ENCODE data around the gene MYBBP1A.

DNA sequence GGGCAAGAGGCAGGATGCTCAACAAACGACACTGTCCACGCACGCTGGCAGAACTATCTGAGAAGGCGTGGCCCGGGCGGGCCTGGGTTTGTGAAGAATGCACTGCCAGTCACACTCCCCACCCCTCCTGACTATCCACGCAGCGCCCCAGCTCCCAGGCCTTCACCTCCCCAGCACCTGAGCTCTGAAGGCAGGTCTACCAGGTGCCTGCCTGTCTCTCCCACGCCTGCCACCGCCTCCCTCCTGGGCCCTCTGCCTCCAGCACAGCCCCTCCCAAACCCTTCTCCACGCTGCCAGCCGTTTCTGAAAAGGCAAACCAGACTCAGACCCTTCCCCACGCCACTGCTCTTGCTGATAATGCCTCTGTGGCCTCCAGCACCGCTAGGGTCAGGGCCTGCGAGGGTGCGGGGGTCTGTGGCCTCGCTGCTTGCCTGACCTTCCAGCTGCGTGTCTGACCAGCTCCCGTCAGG, 11.6 kb downstream of the MYBBP1A start:
- TF ChIP-seq POLR2A (IDR thresholded peaks at IDR 0.05), result no peak
- TF ChIP-seq, protein P1, sequence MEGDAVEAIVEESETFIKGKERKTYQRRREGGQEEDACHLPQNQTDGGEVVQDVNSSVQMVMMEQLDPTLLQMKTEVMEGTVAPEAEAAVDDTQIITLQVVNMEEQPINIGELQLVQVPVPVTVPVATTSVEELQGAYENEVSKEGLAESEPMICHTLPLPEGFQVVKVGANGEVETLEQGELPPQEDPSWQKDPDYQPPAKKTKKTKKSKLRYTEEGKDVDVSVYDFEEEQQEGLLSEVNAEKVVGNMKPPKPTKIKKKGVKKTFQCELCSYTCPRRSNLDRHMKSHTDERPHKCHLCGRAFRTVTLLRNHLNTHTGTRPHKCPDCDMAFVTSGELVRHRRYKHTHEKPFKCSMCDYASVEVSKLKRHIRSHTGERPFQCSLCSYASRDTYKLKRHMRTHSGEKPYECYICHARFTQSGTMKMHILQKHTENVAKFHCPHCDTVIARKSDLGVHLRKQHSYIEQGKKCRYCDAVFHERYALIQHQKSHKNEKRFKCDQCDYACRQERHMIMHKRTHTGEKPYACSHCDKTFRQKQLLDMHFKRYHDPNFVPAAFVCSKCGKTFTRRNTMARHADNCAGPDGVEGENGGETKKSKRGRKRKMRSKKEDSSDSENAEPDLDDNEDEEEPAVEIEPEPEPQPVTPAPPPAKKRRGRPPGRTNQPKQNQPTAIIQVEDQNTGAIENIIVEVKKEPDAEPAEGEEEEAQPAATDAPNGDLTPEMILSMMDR (IDR thresholded peaks at IDR 0.05), result no peak
